ENCODE data around the gene SVIL.
"Not testable (repeated sequence)": the region's sequence is repeated elsewhere in the genome, so short reads cannot be mapped to it uniquely, and the experiment has no call there.

SVIL gene

GRCh38 chr10:29567003-29567402 lies 67.8 kb downstream of the SVIL start:
- no peak overlapping the region for H4K12ac ChIP-seq (ENCODE audit: low read depth, low read length)
- no peak overlapping the region for H2AK5ac ChIP-seq (ENCODE audit: low read length)
- no peak overlapping the region for H3K9ac ChIP-seq (ENCODE audit: low read length)
- H2BK5ac ChIP-seq (ENCODE audit: low read depth, low read length, poor library complexity): no peak overlapping the region
- no peak overlapping the region for H3K4me2 ChIP-seq (ENCODE audit: low read length)
- H2BK12ac ChIP-seq (ENCODE audit: low read length): no peak overlapping the region
- no peak overlapping the region for H4K91ac ChIP-seq (ENCODE audit: low read depth, low read length)
- peaks cover 0 to 4% of the 10 kb centered on the region in 2 experiments for H3K36me3 ChIP-seq (ENCODE audit: control insufficient read depth in 1 of 2, insufficient read depth in 2 of 2, low read length in 2 of 2)
- no peak overlapping the region for H3K27ac ChIP-seq (ENCODE audit: low read depth, low read length)
- H3K23ac ChIP-seq (ENCODE audit: low read length): no peak overlapping the region
- H3K27me3 ChIP-seq (ENCODE audit: insufficient read depth, low read length): no peaks in the 10 kb centered on the region
- H4K8ac ChIP-seq (ENCODE audit: low read depth, low read length): no peak overlapping the region
- H3K4me1 ChIP-seq (ENCODE audit: control insufficient read depth in 1 of 2, insufficient read depth in 2 of 2, low read length in 2 of 2): no peaks in the 10 kb centered on the region
- H3K4ac ChIP-seq (ENCODE audit: low read depth, low read length): no peak overlapping the region
- H2AFZ ChIP-seq (ENCODE audit: insufficient read depth, low read length, poor library complexity): no peak overlapping the region
- no peaks in the 10 kb centered on the region for H3K79me1 ChIP-seq (ENCODE audit: low read length)
- WGBS (ENCODE audit: extremely low coverage, insufficient coverage, insufficient read length): no CpG with 5 or more reads among the region's 9 CpGs
- no peaks in the 10 kb centered on the region for H3K79me2 ChIP-seq (ENCODE audit: control insufficient read depth, insufficient read depth, low read length, poor library complexity)
- H2BK120ac ChIP-seq (ENCODE audit: insufficient read depth, low read length, poor library complexity): no peak overlapping the region
- H3K18ac ChIP-seq (ENCODE audit: low read length): no peak overlapping the region
- H3K9me3 ChIP-seq (ENCODE audit: insufficient read depth, low read depth, low read length): no peaks in the 10 kb centered on the region
- no peak overlapping the region for H3K14ac ChIP-seq (ENCODE audit: low read length)
- DNase-seq: no peak
- no peak overlapping the region for H3K4me3 ChIP-seq (ENCODE audit: low read depth, low read length)

GRCh38 chr10:29566209-29566608 lies 68.6 kb downstream of the SVIL start:
- H3K79me2 ChIP-seq (ENCODE audit: control insufficient read depth, insufficient read depth, low read length, poor library complexity); H4K8ac ChIP-seq (ENCODE audit: low read depth, low read length); H2BK12ac ChIP-seq (ENCODE audit: low read length); H3K36me3 ChIP-seq (ENCODE audit: control insufficient read depth in 1 of 2, insufficient read depth in 2 of 2, low read length in 2 of 2); H3K14ac ChIP-seq (ENCODE audit: low read length); H2BK5ac ChIP-seq (ENCODE audit: low read depth, low read length, poor library complexity); H3K4ac ChIP-seq (ENCODE audit: low read depth, low read length); H3K18ac ChIP-seq (ENCODE audit: low read length); H3K4me3 ChIP-seq (ENCODE audit: low read depth, low read length); H3K79me1 ChIP-seq (ENCODE audit: low read length); H3K9me3 ChIP-seq (ENCODE audit: insufficient read depth, low read depth, low read length); H3K4me2 ChIP-seq (ENCODE audit: low read length); H2BK120ac ChIP-seq (ENCODE audit: insufficient read depth, low read length, poor library complexity); H4K12ac ChIP-seq (ENCODE audit: low read depth, low read length); H4K91ac ChIP-seq (ENCODE audit: low read depth, low read length); H3K27ac ChIP-seq (ENCODE audit: low read depth, low read length); DNase-seq; H3K23ac ChIP-seq (ENCODE audit: low read length); H3K27me3 ChIP-seq (ENCODE audit: insufficient read depth, low read length); H2AK5ac ChIP-seq (ENCODE audit: low read length); H3K9ac ChIP-seq (ENCODE audit: low read length); H3K4me1 ChIP-seq (ENCODE audit: control insufficient read depth in 1 of 2, insufficient read depth in 2 of 2, low read length in 2 of 2); H2AFZ ChIP-seq (ENCODE audit: insufficient read depth, low read length, poor library complexity): not testable (repeated sequence)
- WGBS (ENCODE audit: extremely low coverage, insufficient coverage, insufficient read length): no CpG with 5 or more reads among the region's 7 CpGs

- Histone ChIP-seq H4K91ac (ENCODE audit: low read depth, low read length) (no peak overlapping the region), H3K23ac (ENCODE audit: low read length) (no peak overlapping the region), H2BK120ac (ENCODE audit: insufficient read depth, low read length, poor library complexity) (no peak overlapping the region), H3K79me2 (ENCODE audit: control insufficient read depth, insufficient read depth, low read length, poor library complexity) (no peaks in the 10 kb centered on the region), H2AK5ac (ENCODE audit: low read length) (no peak overlapping the region), H3K36me3 (ENCODE audit: control insufficient read depth in 1 of 2, insufficient read depth in 2 of 2, low read length in 2 of 2) (peaks cover 0 to 4% of the 10 kb centered on the region in 2 experiments), H3K4ac (ENCODE audit: low read depth, low read length) (no peak overlapping the region), H3K27me3 (ENCODE audit: insufficient read depth, low read length) (no peaks in the 10 kb centered on the region), H3K4me2 (ENCODE audit: low read length) (no peak overlapping the region), H3K27ac (ENCODE audit: low read depth, low read length) (no peak overlapping the region), H2BK5ac (ENCODE audit: low read depth, low read length, poor library complexity) (no peak overlapping the region), H3K4me3 (ENCODE audit: low read depth, low read length) (no peak overlapping the region), H3K18ac (ENCODE audit: low read length) (no peak overlapping the region), H2AFZ (ENCODE audit: insufficient read depth, low read length, poor library complexity) (no peak overlapping the region), H3K79me1 (ENCODE audit: low read length) (no peaks in the 10 kb centered on the region), H3K14ac (ENCODE audit: low read length) (no peak overlapping the region), H4K8ac (ENCODE audit: low read depth, low read length) (no peak overlapping the region), H3K9ac (ENCODE audit: low read length) (no peak overlapping the region), H4K12ac (ENCODE audit: low read depth, low read length) (no peak overlapping the region), H3K9me3 (ENCODE audit: insufficient read depth, low read depth, low read length) (no peaks in the 10 kb centered on the region), H2BK12ac (ENCODE audit: low read length) (no peak overlapping the region), H3K4me1 (ENCODE audit: control insufficient read depth in 1 of 2, insufficient read depth in 2 of 2, low read length in 2 of 2) (no peaks in the 10 kb centered on the region)
- no CpG with 5 or more reads among the region's 7 CpGs for WGBS (ENCODE audit: extremely low coverage, insufficient coverage, insufficient read length)
- no peak for DNase-seq
Measured at GRCh38 chr10:29563420-29564035, 71.2 kb downstream of the SVIL start.

GRCh38 chr10:29563006-29563405 lies 71.8 kb downstream of the SVIL start:
- H3K79me1 ChIP-seq (ENCODE audit: low read length); H4K91ac ChIP-seq (ENCODE audit: low read depth, low read length); H3K14ac ChIP-seq (ENCODE audit: low read length); H2BK120ac ChIP-seq (ENCODE audit: insufficient read depth, low read length, poor library complexity); H3K79me2 ChIP-seq (ENCODE audit: control insufficient read depth, insufficient read depth, low read length, poor library complexity); H2AFZ ChIP-seq (ENCODE audit: insufficient read depth, low read length, poor library complexity); DNase-seq; H3K23ac ChIP-seq (ENCODE audit: low read length); H2BK5ac ChIP-seq (ENCODE audit: low read depth, low read length, poor library complexity); H2AK5ac ChIP-seq (ENCODE audit: low read length); H3K27ac ChIP-seq (ENCODE audit: low read depth, low read length); H3K9ac ChIP-seq (ENCODE audit: low read length); H3K27me3 ChIP-seq (ENCODE audit: insufficient read depth, low read length); H4K12ac ChIP-seq (ENCODE audit: low read depth, low read length); H2BK12ac ChIP-seq (ENCODE audit: low read length); H4K8ac ChIP-seq (ENCODE audit: low read depth, low read length); H3K4me1 ChIP-seq (ENCODE audit: control insufficient read depth in 1 of 2, insufficient read depth in 2 of 2, low read length in 2 of 2); H3K9me3 ChIP-seq (ENCODE audit: insufficient read depth, low read depth, low read length); H3K36me3 ChIP-seq (ENCODE audit: control insufficient read depth in 1 of 2, insufficient read depth in 2 of 2, low read length in 2 of 2); H3K18ac ChIP-seq (ENCODE audit: low read length); H3K4ac ChIP-seq (ENCODE audit: low read depth, low read length); H3K4me2 ChIP-seq (ENCODE audit: low read length); H3K4me3 ChIP-seq (ENCODE audit: low read depth, low read length): not testable (repeated sequence)
- no CpG with 5 or more reads among the region's 7 CpGs for WGBS (ENCODE audit: extremely low coverage, insufficient coverage, insufficient read length)

Measured in trophoblast cell (in vitro differentiated cells and primary cell).